HCT116 (cell line): ENCODE results near the gene IQSEC3. TPM values are rescaled to one million over a fixed set of nuclear protein-coding genes. Genes with fewer than 3 reads are reported as not detected.

Experiments
- ATAC-seq: fragments of 200-7000 bp; cut with Tn5 transposase; 2 replicates; pipeline ENCODE4 v1.9.1; 2020; ENCODE audit warnings: mild to moderate bottlenecking, moderate library complexity
- BruUV-seq: library from RNA; stranded (reverse); fragments of 400-500 nt; replicated peaks from 2 replicates; lab custom pipeline; 2021; lab: Mats Ljungman, UMichigan
- CTCF ChIA-PET: fragments of 300-600 bp; sonication (Branson Sonifier 250); formaldehyde crosslinking; loops from one replicate; lab custom pipeline; 2021; ENCODE audit warnings: antibody characterized with exemption; lab: Charles Lee
- POLR2A ChIA-PET: fragments of 300-600, 350-600 bp; sonication (Branson Sonifier 250); formaldehyde crosslinking; loops from one replicate; lab custom pipeline; 2021; ENCODE audit warnings: antibody characterized with exemption; lab: Charles Lee
- RAD21 ChIA-PET, 2 experiments: fragments of 300-600 bp; sonication (Branson Sonifier 250); formaldehyde crosslinking; loops; one replicate each; lab custom pipeline; 2023; ENCODE audit warnings: low total read pairs in 2 of 2; ENCODE audit not compliant: uncharacterized antibody in 2 of 2, unreplicated experiment in 2 of 2, low non-redundant PET in 1 of 2; lab: Charles Lee
- DNase-seq: peaks from one replicate; pipeline ENCODE4 v3.0.0-alpha.2; 2010; ENCODE audit warnings: low read depth, low spot score
- H2AFZ ChIP-seq: fragments of 200-600 bp; shearing (Covaris generic), sonication (generic); 2 replicates; pipeline ENCODE4 v1.6.1; 2017; ENCODE audit warnings: low read depth, mixed run types, mixed read lengths, antibody characterized with exemption, low read length; ENCODE audit not compliant: poor library complexity, severe bottlenecking
- H3K27ac ChIP-seq: 2 replicates; pipeline ENCODE4 v1.5.1; 2012; ENCODE audit warnings: low read depth, low read length
- H3K27me3 ChIP-seq: fragments of 200-600 bp; sonication (generic); 2 replicates; pipeline ENCODE4 v1.6.1; 2016; ENCODE audit warnings: mixed run types, low read length, mixed read lengths; ENCODE audit not compliant: insufficient read depth
- H3K36me3 ChIP-seq, 2 experiments: fragments of 200-500 bp in 1 of 2; fragments of 200-600 bp in 1 of 2; sonication (Bioruptor generic) in 1 of 2; sonication (generic) in 1 of 2; 2 replicates each; pipeline versions ENCODE4 v1.5.1 to v1.6.1; 2014 to 2016; ENCODE audit warnings: low read length in 2 of 2, inconsistent platforms in 1 of 2, mixed read lengths in 1 of 2, mixed run types in 1 of 2; ENCODE audit not compliant: insufficient read depth in 2 of 2, control insufficient read depth in 1 of 2
- H3K4me1 ChIP-seq, 2 experiments: fragments of 200-600 bp in 1 of 2; sonication (generic) in 1 of 2; 2 replicates each; pipeline versions ENCODE4 v1.5.1 to v1.6.1; 2012 to 2017; ENCODE audit warnings: low read length in 2 of 2, inconsistent platforms in 1 of 2, mild to moderate bottlenecking in 1 of 2, mixed read lengths in 1 of 2, mixed run types in 1 of 2, moderate library complexity in 1 of 2; ENCODE audit not compliant: insufficient read depth in 2 of 2, control insufficient read depth in 1 of 2
- H3K4me2 ChIP-seq: fragments of 200-600 bp; sonication (generic); 2 replicates; pipeline ENCODE4 v1.6.1; 2017; ENCODE audit warnings: mixed run types, low read length, mixed read lengths
- H3K4me3 ChIP-seq, 2 experiments: fragments of 200-600 bp in 1 of 2; sonication (generic) in 1 of 2; replicated peaks in 1 of 2; 2 replicates each; pipeline ENCODE4 v1.5.1; 2011 to 2016; ENCODE audit warnings: low read length in 2 of 2, control low read depth in 1 of 2, low read depth in 1 of 2, mild to moderate bottlenecking in 1 of 2, mixed read lengths in 1 of 2, mixed run types in 1 of 2
- H3K79me2 ChIP-seq: fragments of 200-600 bp; sonication (generic); 2 replicates; pipeline ENCODE4 v1.6.1; 2017; ENCODE audit warnings: mild to moderate bottlenecking, mixed run types, low read length, moderate library complexity, mixed read lengths; ENCODE audit not compliant: insufficient read depth
- H3K9ac ChIP-seq: fragments of 200-600 bp; sonication (generic); 2 replicates; pipeline ENCODE4 v1.6.1; 2016; ENCODE audit warnings: low read length, mixed read lengths
- H3K9me2 ChIP-seq: fragments of 200-600 bp; sonication (generic), shearing (Covaris generic); 2 replicates; pipeline ENCODE4 v1.6.1; 2017; ENCODE audit warnings: mixed run types, mild to moderate bottlenecking, moderate library complexity; ENCODE audit not compliant: insufficient read depth
- H3K9me3 ChIP-seq, 2 experiments: fragments of 200-500 bp in 1 of 2; fragments of 200-600 bp in 1 of 2; sonication (Bioruptor generic) in 1 of 2; sonication (generic) in 1 of 2; 2 replicates each; pipeline ENCODE4 v1.6.1; 2014 to 2017; ENCODE audit warnings: low read length in 2 of 2, mixed read lengths in 2 of 2, inconsistent platforms in 1 of 2, low read depth in 1 of 2, mild to moderate bottlenecking in 1 of 2, mixed run types in 1 of 2, moderate library complexity in 1 of 2; ENCODE audit not compliant: control insufficient read depth in 1 of 2, insufficient read depth in 1 of 2
- H4K20me1 ChIP-seq: fragments of 200-600 bp; sonication (generic), shearing (Covaris generic); 2 replicates; pipeline ENCODE4 v1.6.1; 2017; ENCODE audit warnings: mixed run types, mild to moderate bottlenecking, moderate library complexity; ENCODE audit not compliant: insufficient read depth
- ATF3 ChIP-seq: IDR thresholded peaks from 2 replicates; pipeline ENCODE4 v1.6.1; 2012
- CBX3 ChIP-seq: IDR thresholded peaks from 2 replicates; pipeline ENCODE4 v1.6.1; 2012; ENCODE audit warnings: low read depth
- CEBPB ChIP-seq: IDR thresholded peaks from 2 replicates; pipeline ENCODE4 v1.6.1; 2012; ENCODE audit warnings: low read depth
- EGR1 ChIP-seq: IDR thresholded peaks from 2 replicates; pipeline ENCODE4 v1.6.1; 2012; ENCODE audit warnings: low read depth
- ELF1 ChIP-seq: IDR thresholded peaks from 2 replicates; pipeline ENCODE4 v1.6.1; 2012; ENCODE audit warnings: low read depth, borderline replicate concordance
- EZH2 ChIP-seq: fragments of 200-600 bp; sonication (generic); IDR thresholded peaks from 2 replicates; pipeline ENCODE4 v1.6.1; 2017; ENCODE audit warnings: antibody characterized with exemption, mixed run types
- EZH2phosphoT487 ChIP-seq: fragments of 200-600 bp; IDR thresholded peaks from 2 replicates; pipeline ENCODE4 v1.6.1; 2018; ENCODE audit warnings: antibody characterized with exemption, borderline replicate concordance
- FOSL1 ChIP-seq: IDR thresholded peaks from 2 replicates; pipeline ENCODE4 v1.6.1; 2012; ENCODE audit warnings: low read depth
- JUND ChIP-seq: IDR thresholded peaks from 2 replicates; pipeline ENCODE4 v1.6.1; 2012
- MAX ChIP-seq: IDR thresholded peaks from 2 replicates; pipeline ENCODE4 v1.6.1; 2012
- POLR2AphosphoS5 ChIP-seq: IDR thresholded peaks from 2 replicates; pipeline ENCODE4 v1.6.1; 2011; ENCODE audit warnings: mild to moderate bottlenecking, low read depth, low read length, moderate library complexity
- SIN3A ChIP-seq: IDR thresholded peaks from 2 replicates; pipeline ENCODE4 v1.6.1; 2012; ENCODE audit warnings: low read depth
- SRF ChIP-seq: IDR thresholded peaks from 2 replicates; pipeline ENCODE4 v1.6.1; 2012; ENCODE audit warnings: low read depth
- YY1 ChIP-seq: IDR thresholded peaks from 2 replicates; pipeline ENCODE4 v1.6.1; 2011; ENCODE audit warnings: low read length, low read depth, moderate library complexity, mild to moderate bottlenecking; ENCODE audit not compliant: insufficient replicate concordance; ENCODE audit errors: extremely low read depth
- ZFX ChIP-seq: fragments of 450-650 bp; IDR thresholded peaks from 2 replicates; pipeline ENCODE4 v1.6.1; 2017
- intact Hi-C: fragments of 100-400 bp; cut with micrococcal nuclease; formaldehyde crosslinking; loops from 2 replicates; pipeline ENCODE4 v1.10.0; 2022
- total RNA-seq: library from RNA; stranded (reverse); gene quantifications from one replicate; pipeline ENCODE4 v1.2.1, GENCODE V29; 2021; ENCODE audit not compliant: unreplicated experiment

The IQSEC3 gene
- total RNA-seq, 1 experiment from 2014 or later = not detected

- Histone ChIP-seq H3K4me1 (no peaks in the 10 kb centered on the region; a peak in 1 of 4 replicates), H3K9me2 (no peaks in the 10 kb centered on the region), H3K4me3 (no peak overlapping the region), H3K36me3 (no peaks in the 10 kb centered on the region), H3K79me2 (no peaks in the 10 kb centered on the region), H4K20me1 (no peaks in the 10 kb centered on the region), H3K9ac (no peak overlapping the region), H3K27me3 (peaks cover 6% of the 10 kb centered on the region; the same call in 1 of the 2 replicates), H2AFZ (no peak overlapping the region), H3K27ac (no peak overlapping the region), H3K4me2 (no peak overlapping the region), H3K9me3 (no peaks in the 10 kb centered on the region)
- ChIA-PET POLR2A (no interaction called here), CTCF (no interaction called here), RAD21 (no interaction called here)
- no peak for TF ChIP-seq CEBPB
- no peak for TF ChIP-seq ATF3
- TF ChIP-seq FOSL1 = no peak
- TF ChIP-seq ELF1 = no peak
- TF ChIP-seq POLR2AphosphoS5 = no peak
- TF ChIP-seq YY1 = no peak
- TF ChIP-seq ZFX = no peak
- ATAC-seq (no peak), DNase-seq (no peak)
- no TSS peak for BruUV-seq
- intact Hi-C loops = no loop called here
Observed at GRCh38 chr12:203074-203461, 136.5 kb downstream of the IQSEC3 start.

- Histone ChIP-seq H3K4me3 (no peak overlapping the region), H3K27me3 (peaks cover 4% of the 10 kb centered on the region; the same call in 1 of the 2 replicates), H3K27ac (no peak overlapping the region), H3K36me3 (no peaks in the 10 kb centered on the region), H3K79me2 (no peaks in the 10 kb centered on the region), H3K4me1 (no peaks in the 10 kb centered on the region; a peak in 1 of 4 replicates), H2AFZ (no peak overlapping the region), H4K20me1 (no peaks in the 10 kb centered on the region), H3K9me2 (no peaks in the 10 kb centered on the region), H3K9me3 (no peaks in the 10 kb centered on the region), H3K9ac (no peak overlapping the region), H3K4me2 (no peak overlapping the region)
- no TSS peak for BruUV-seq
- no peak for DNase-seq
- TF ChIP-seq EZH2 (no peak), JUND (no peak), SIN3A (no peak), CBX3 (no peak), ZFX (no peak), CEBPB (no peak), EZH2phosphoT487 (no peak), EGR1 (no peak), MAX (no peak), SRF (no peak)
- ATAC-seq = no peak
- CTCF ChIA-PET = no interaction called here
- POLR2A ChIA-PET = no interaction called here
- intact Hi-C loops = no loop called here
- RAD21 ChIA-PET = no interaction called here
Observed at GRCh38 chr12:203462-204260, 137.1 kb downstream of the IQSEC3 start.
